Ovary (tissue), 3 donors: ENCODE data around the gene TMEM61.

ENCODE experiments used
- CTCF ChIP-seq, 3 donors: fragments of 450-650 bp in 2 of 3; fragments of 200-600 bp in 1 of 3; IDR thresholded peaks; one replicate each; pipeline versions ENCODE4 v1.5.1 to v1.8.0; 2016 to 2022; ENCODE audit warnings: antibody characterized with exemption in 3 of 3, mild to moderate bottlenecking in 1 of 3
- EP300 ChIP-seq: sonication (generic); formaldehyde crosslinking; IDR thresholded peaks from one replicate; pipeline ENCODE4 v1.6.1; 2017; ENCODE audit warnings: antibody characterized with exemption
- POLR2A ChIP-seq: fragments of 450-650 bp; IDR thresholded peaks from one replicate; pipeline ENCODE4 v1.6.1; 2017; ENCODE audit warnings: antibody characterized with exemption, mild to moderate bottlenecking, moderate library complexity
- donor health status: DM: no; HTN: no; CAD: no.

GRCh38 chr1:54971317-54971791 is 9.1 kb upstream of the TMEM61 start:
- TF ChIP-seq CTCF (IDR thresholded peaks at IDR 0.05) = no peak
- no peak for TF ChIP-seq EP300
- TF ChIP-seq POLR2A = no peak
